Mesenchymal stem cell (in vitro differentiated cells and primary cell): ENCODE results near the gene IFT172.

Experiments
- DNase-seq: peaks from one replicate; pipeline ENCODE4 v3.0.0-alpha.2; 2013
- H2AFZ ChIP-seq: one replicate; pipeline ENCODE4 v1.6.1; 2013; ENCODE audit warnings: low read depth, mild to moderate bottlenecking, control low read depth, inconsistent platforms, low read length, moderate library complexity
- H2AK5ac ChIP-seq: 2 replicates; pipeline ENCODE4 v1.6.1; 2013; ENCODE audit warnings: low read length, moderate library complexity, mild to moderate bottlenecking, inconsistent platforms; ENCODE audit not compliant: severe bottlenecking
- H2BK120ac ChIP-seq: one replicate; pipeline ENCODE4 v1.6.1; 2013; ENCODE audit warnings: low read depth, mild to moderate bottlenecking, inconsistent platforms, low read length, moderate library complexity
- H2BK12ac ChIP-seq, 2 experiments: one replicate each; pipeline ENCODE4 v1.6.1; 2013; ENCODE audit warnings: inconsistent platforms in 2 of 2, low read length in 2 of 2, mild to moderate bottlenecking in 2 of 2, moderate library complexity in 2 of 2, control low read depth in 1 of 2
- H2BK15ac ChIP-seq: one replicate; pipeline ENCODE4 v1.6.1; 2013; ENCODE audit warnings: mild to moderate bottlenecking, low read depth, inconsistent platforms; ENCODE audit not compliant: poor library complexity, severe bottlenecking
- H2BK5ac ChIP-seq: 2 replicates; pipeline ENCODE4 v1.6.1; 2013; ENCODE audit warnings: low read depth, mild to moderate bottlenecking, low read length, control low read depth, inconsistent platforms; ENCODE audit not compliant: poor library complexity, severe bottlenecking
- H3K14ac ChIP-seq, 2 experiments: one replicate each; pipeline ENCODE4 v1.6.1; 2013; ENCODE audit warnings: inconsistent platforms in 2 of 2, low read length in 2 of 2, control low read depth in 1 of 2, mild to moderate bottlenecking in 1 of 2, moderate library complexity in 1 of 2
- H3K18ac ChIP-seq, 2 experiments: one replicate each; pipeline ENCODE4 v1.6.1; 2013; ENCODE audit warnings: inconsistent platforms in 2 of 2, low read length in 2 of 2, control low read depth in 1 of 2, low read depth in 1 of 2, mild to moderate bottlenecking in 1 of 2
- H3K23ac ChIP-seq, 2 experiments: one replicate each; pipeline ENCODE4 v1.6.1; 2013; ENCODE audit warnings: inconsistent platforms in 2 of 2, low read length in 2 of 2, mild to moderate bottlenecking in 2 of 2, moderate library complexity in 2 of 2, control low read depth in 1 of 2
- H3K27ac ChIP-seq: 2 replicates; pipeline ENCODE4 v1.5.1; 2013; ENCODE audit warnings: mild to moderate bottlenecking, moderate library complexity, low read length, control low read depth, inconsistent platforms; ENCODE audit not compliant: poor library complexity, severe bottlenecking
- H3K27me3 ChIP-seq, 2 experiments: 2 replicates each; pipeline versions ENCODE4 v1.6.1 to v1.7.0; 2013; ENCODE audit warnings: low read length in 2 of 2, mild to moderate bottlenecking in 2 of 2, moderate library complexity in 2 of 2, control low read depth in 1 of 2, inconsistent platforms in 1 of 2; ENCODE audit not compliant: control insufficient read depth in 1 of 2, insufficient read depth in 1 of 2
- H3K36me3 ChIP-seq, 2 experiments: 2 replicates each; pipeline versions ENCODE4 v1.6.1 to v1.7.0; 2013; ENCODE audit warnings: low read length in 2 of 2, control low read depth in 1 of 2, inconsistent platforms in 1 of 2, low read depth in 1 of 2, mild to moderate bottlenecking in 1 of 2; ENCODE audit not compliant: insufficient read depth in 2 of 2, control insufficient read depth in 1 of 2
- H3K4ac ChIP-seq, 2 experiments: one replicate each; pipeline ENCODE4 v1.6.1; 2013; ENCODE audit warnings: inconsistent platforms in 2 of 2, low read length in 2 of 2, mild to moderate bottlenecking in 2 of 2, moderate library complexity in 2 of 2, control low read depth in 1 of 2, low read depth in 1 of 2
- H3K4me1 ChIP-seq: 2 replicates; pipeline ENCODE4 v1.6.1; 2013; ENCODE audit warnings: low read depth, low read length, control low read depth; ENCODE audit not compliant: control insufficient read depth, insufficient read depth
- H3K4me2 ChIP-seq: 2 replicates; pipeline ENCODE4 v1.6.1; 2013; ENCODE audit warnings: low read length, mild to moderate bottlenecking, inconsistent platforms; ENCODE audit not compliant: poor library complexity, severe bottlenecking
- H3K4me3 ChIP-seq, 2 experiments: 2 replicates each; pipeline versions ENCODE4 v1.5.1 to v1.7.0; 2013; ENCODE audit warnings: low read length in 2 of 2, mild to moderate bottlenecking in 2 of 2, control low read depth in 1 of 2, low read depth in 1 of 2; ENCODE audit not compliant: insufficient read depth in 1 of 2
- H3K79me1 ChIP-seq: replicated peaks from 2 replicates; pipeline ENCODE4 v1.6.1; 2013; ENCODE audit warnings: mild to moderate bottlenecking, control low read depth, low read length, inconsistent platforms; ENCODE audit not compliant: poor library complexity, severe bottlenecking
- H3K9ac ChIP-seq: 2 replicates; pipeline ENCODE4 v1.7.0; 2013; ENCODE audit warnings: mild to moderate bottlenecking, low read length, moderate library complexity
- H3K9me3 ChIP-seq: 2 replicates; pipeline ENCODE4 v1.7.0; 2013; ENCODE audit warnings: mild to moderate bottlenecking, low read length; ENCODE audit not compliant: control insufficient read depth
- H4K8ac ChIP-seq: one replicate; pipeline ENCODE4 v1.6.1; 2013; ENCODE audit warnings: inconsistent platforms, mild to moderate bottlenecking, low read length, moderate library complexity
- H4K91ac ChIP-seq: one replicate; pipeline ENCODE4 v1.6.1; 2013; ENCODE audit warnings: mild to moderate bottlenecking, low read length, inconsistent platforms
- WGBS: methylation state at CpG from one replicate; pipeline ENCODE4 v1.1.7; 2013; ENCODE audit warnings: mixed read lengths; 5-methylcytosine and 5-hydroxymethylcytosine counted together

The IFT172 gene

GRCh38 chr2:27421660-27422250 lies 67.8 kb downstream of the IFT172 start:
- Histone ChIP-seq H3K14ac (no peak overlapping the region), H3K27me3 (no peaks in the 10 kb centered on the region), H3K4ac (no peak overlapping the region), H4K91ac (no peak overlapping the region), H2BK12ac (no peak overlapping the region), H4K8ac (no peak overlapping the region), H3K4me2 (no peak overlapping the region), H2AK5ac (no peak overlapping the region), H2BK5ac (no peak overlapping the region), H3K9ac (no peak overlapping the region), H3K27ac (no peak overlapping the region), H3K4me1 (no peaks in the 10 kb centered on the region), H2BK15ac (no peak overlapping the region), H3K23ac (no peak overlapping the region), H2AFZ (no peak overlapping the region), H2BK120ac (no peak overlapping the region), H3K36me3 (no peaks in the 10 kb centered on the region), H3K79me1 (no peaks in the 10 kb centered on the region), H3K4me3 (no peak overlapping the region), H3K9me3 (no peaks in the 10 kb centered on the region), H3K18ac (no peak overlapping the region)
- WGBS: 94% methylated on average over 2 of the region's 4 CpGs
- DNase-seq: no peak

- Histone ChIP-seq H3K9ac (no peak overlapping the region), H3K79me1 (no peaks in the 10 kb centered on the region), H3K18ac (no peak overlapping the region), H3K36me3 (no peaks in the 10 kb centered on the region), H3K4me2 (no peak overlapping the region), H3K23ac (no peak overlapping the region), H2AK5ac (no peak overlapping the region), H2BK12ac (no peak overlapping the region), H4K91ac (no peak overlapping the region), H2BK5ac (no peak overlapping the region), H3K14ac (no peak overlapping the region), H4K8ac (no peak overlapping the region), H2BK15ac (no peak overlapping the region), H2AFZ (no peak overlapping the region), H3K4me1 (no peaks in the 10 kb centered on the region), H3K27ac (no peak overlapping the region), H3K4ac (no peak overlapping the region), H3K9me3 (no peaks in the 10 kb centered on the region), H3K27me3 (no peaks in the 10 kb centered on the region), H2BK120ac (no peak overlapping the region), H3K4me3 (no peak overlapping the region)
- no peak for DNase-seq
Observed at GRCh38 chr2:27420996-27421395, 68.5 kb downstream of the IFT172 start.

DNA sequence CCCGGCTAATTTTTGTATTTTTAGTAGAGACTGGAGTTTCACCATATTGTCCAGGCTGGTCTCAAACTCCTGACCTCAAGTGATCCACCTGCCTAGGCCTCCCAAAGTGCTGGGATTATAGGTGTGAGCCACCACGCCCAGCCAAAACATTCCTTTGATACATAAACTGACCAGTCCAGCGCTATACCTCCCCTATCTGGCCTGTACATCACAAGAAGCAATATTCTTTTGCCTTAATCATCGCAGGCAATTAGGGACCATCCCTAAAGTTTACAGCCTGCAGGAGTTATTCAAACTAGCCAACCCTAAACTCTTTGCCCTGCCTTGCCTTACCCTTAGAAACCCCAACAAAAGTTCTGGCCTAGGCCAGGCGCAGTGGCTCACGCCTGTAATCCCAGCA lies 73.4 kb downstream of the IFT172 start:
- Histone ChIP-seq H3K27me3 (no peaks in the 10 kb centered on the region), H2AK5ac (no peak overlapping the region), H4K8ac (no peak overlapping the region), H2BK15ac (no peak overlapping the region), H3K27ac (no peak overlapping the region), H3K4me3 (no peak overlapping the region), H3K23ac (peak overlapping the region in 1 of 2 experiments; percentile 50), H2AFZ (no peak overlapping the region), H4K91ac (no peak overlapping the region), H3K18ac (no peak overlapping the region), H3K79me1 (no peaks in the 10 kb centered on the region), H3K9ac (no peak overlapping the region), H3K4ac (no peak overlapping the region), H2BK12ac (no peak overlapping the region), H3K36me3 (no peaks in the 10 kb centered on the region), H3K14ac (no peak overlapping the region), H3K4me1 (no peaks in the 10 kb centered on the region), H3K9me3 (no peaks in the 10 kb centered on the region), H3K4me2 (no peak overlapping the region), H2BK5ac (no peak overlapping the region), H2BK120ac (no peak overlapping the region)
- DNase-seq: no peak
- 88% methylated on average over 6 of the region's 6 CpGs for WGBS

GRCh38 chr2:27412419-27413152 lies 77.0 kb downstream of the IFT172 start:
- no peak overlapping the region for H2BK15ac ChIP-seq
- WGBS: 92% methylated on average over 6 of the region's 9 CpGs
- no peak overlapping the region for H2BK12ac ChIP-seq
- no peak overlapping the region for H3K18ac ChIP-seq
- no peak overlapping the region for H3K27ac ChIP-seq
- no peak overlapping the region for H3K4me3 ChIP-seq
- no peak overlapping the region for H3K4ac ChIP-seq
- no peak overlapping the region for H3K4me2 ChIP-seq
- no peak overlapping the region for H3K9ac ChIP-seq
- H3K14ac ChIP-seq: no peak overlapping the region
- no peaks in the 10 kb centered on the region for H3K79me1 ChIP-seq
- H3K4me1 ChIP-seq: no peaks in the 10 kb centered on the region
- no peak overlapping the region for H3K23ac ChIP-seq
- H3K27me3 ChIP-seq: no peaks in the 10 kb centered on the region
- DNase-seq: no peak
- no peak overlapping the region for H2BK120ac ChIP-seq
- H2AK5ac ChIP-seq: no peak overlapping the region
- H4K91ac ChIP-seq: no peak overlapping the region
- H3K9me3 ChIP-seq: no peaks in the 10 kb centered on the region
- H2AFZ ChIP-seq: no peak overlapping the region
- no peak overlapping the region for H4K8ac ChIP-seq
- no peaks in the 10 kb centered on the region for H3K36me3 ChIP-seq
- H2BK5ac ChIP-seq: no peak overlapping the region
